Measurements from ENCODE around the gene GSAP.

DNA sequence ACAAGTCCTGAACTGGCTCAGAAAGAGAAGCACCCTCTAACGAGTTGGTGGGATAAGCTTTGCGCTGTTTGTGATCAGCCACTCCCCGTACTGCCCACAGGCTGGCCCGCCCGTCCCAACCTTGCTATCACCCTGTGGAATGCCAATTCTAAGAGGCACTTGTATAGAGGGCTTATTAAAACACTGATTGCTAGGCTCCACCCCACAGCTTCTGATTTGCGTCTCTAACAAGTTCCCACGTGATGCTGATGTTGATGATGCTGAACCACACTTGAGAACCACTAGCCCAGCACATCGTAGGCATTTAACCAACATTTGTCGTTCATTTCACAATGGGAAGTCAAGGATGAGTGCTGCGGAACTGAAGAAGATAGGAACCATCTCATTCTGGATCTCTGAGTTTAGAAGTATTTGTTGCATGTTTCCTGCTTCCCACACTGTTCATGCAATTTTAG lies 12.7 kb upstream of the GSAP start:
- no peak for TF ChIP-seq POLR2A (IDR thresholded peaks at IDR 0.05)
- TF ChIP-seq, protein P1, sequence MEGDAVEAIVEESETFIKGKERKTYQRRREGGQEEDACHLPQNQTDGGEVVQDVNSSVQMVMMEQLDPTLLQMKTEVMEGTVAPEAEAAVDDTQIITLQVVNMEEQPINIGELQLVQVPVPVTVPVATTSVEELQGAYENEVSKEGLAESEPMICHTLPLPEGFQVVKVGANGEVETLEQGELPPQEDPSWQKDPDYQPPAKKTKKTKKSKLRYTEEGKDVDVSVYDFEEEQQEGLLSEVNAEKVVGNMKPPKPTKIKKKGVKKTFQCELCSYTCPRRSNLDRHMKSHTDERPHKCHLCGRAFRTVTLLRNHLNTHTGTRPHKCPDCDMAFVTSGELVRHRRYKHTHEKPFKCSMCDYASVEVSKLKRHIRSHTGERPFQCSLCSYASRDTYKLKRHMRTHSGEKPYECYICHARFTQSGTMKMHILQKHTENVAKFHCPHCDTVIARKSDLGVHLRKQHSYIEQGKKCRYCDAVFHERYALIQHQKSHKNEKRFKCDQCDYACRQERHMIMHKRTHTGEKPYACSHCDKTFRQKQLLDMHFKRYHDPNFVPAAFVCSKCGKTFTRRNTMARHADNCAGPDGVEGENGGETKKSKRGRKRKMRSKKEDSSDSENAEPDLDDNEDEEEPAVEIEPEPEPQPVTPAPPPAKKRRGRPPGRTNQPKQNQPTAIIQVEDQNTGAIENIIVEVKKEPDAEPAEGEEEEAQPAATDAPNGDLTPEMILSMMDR (IDR thresholded peaks at IDR 0.05) = no peak

Measured in breast epithelium (tissue), 3 donors.